GM19397 (cell line): ENCODE results near the gene DSCAM.

Source experiments
- ATAC-seq: cut with Tn5 transposase; IDR thresholded peaks from one replicate; pipeline ENCODE4 v1.9.1; 2021; ENCODE audit warnings: mild to moderate bottlenecking, moderate library complexity; ENCODE audit not compliant: unreplicated experiment

DSCAM gene

GRCh38 chr21:40153351-40153750, 693.6 kb downstream of the DSCAM start:
- no peak for ATAC-seq

- ATAC-seq, result no peak
Observed at GRCh38 chr21:40152476-40152875, 694.5 kb downstream of the DSCAM start.

DNA sequence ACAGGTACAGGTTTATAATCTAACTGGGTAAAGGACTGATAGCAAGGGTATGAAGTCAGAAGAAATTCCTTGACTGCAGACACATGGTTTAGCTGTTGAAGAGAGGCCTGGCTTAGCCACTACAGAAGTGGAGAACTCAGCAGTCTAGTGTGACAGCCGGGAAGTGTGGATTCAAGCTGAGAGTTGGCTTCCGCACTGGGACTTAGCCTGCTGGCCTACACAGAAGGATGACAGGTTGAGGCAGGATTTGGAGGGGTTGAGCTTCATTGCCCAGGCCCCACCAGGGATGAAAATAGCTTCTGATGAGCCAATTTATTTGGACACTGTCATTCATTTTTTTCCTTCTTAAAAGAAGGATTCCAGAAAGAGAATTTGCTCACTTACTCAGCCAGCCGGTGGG, 695.3 kb downstream of the DSCAM start:
- ATAC-seq, result no peak

GRCh38 chr21:40146216-40146837, 700.6 kb downstream of the DSCAM start:
- ATAC-seq, result no peak

DNA sequence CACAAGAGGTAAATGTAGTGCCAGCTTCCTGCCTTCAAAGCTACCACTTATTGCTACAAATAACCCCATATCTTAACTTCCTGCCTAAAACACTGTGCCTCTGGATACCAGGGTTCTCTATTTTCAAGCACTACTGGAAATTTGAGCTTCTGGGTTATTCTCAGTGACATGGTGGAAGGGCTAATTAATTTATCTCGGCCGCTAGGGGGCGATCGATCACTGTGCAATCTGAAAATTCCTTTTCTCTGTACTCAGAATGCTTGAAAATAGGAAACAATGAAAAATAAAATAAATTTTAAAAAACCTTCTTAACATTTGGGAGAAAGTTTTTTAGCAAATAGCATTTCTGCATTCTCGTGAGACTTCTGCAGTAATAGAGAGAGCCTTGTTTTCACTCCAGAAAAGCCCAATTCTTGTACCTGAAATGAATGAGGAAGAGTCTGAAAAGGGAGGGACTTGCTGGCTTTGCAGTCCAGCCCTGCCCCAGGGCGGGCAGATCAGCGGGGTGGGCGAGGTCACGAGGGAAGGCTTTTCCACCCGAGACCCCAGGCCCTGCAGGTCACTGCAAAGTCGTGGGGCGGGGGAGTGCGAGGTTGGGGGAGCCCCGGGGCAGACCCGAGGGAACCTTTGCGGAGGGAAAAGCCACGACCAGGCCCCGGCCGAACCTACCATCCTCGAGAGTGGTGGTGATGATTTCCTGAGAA, 703.0 kb downstream of the DSCAM start:
- no peak for ATAC-seq

GRCh38 chr21:40141621-40142020, 705.3 kb downstream of the DSCAM start:
- no peak for ATAC-seq

DNA sequence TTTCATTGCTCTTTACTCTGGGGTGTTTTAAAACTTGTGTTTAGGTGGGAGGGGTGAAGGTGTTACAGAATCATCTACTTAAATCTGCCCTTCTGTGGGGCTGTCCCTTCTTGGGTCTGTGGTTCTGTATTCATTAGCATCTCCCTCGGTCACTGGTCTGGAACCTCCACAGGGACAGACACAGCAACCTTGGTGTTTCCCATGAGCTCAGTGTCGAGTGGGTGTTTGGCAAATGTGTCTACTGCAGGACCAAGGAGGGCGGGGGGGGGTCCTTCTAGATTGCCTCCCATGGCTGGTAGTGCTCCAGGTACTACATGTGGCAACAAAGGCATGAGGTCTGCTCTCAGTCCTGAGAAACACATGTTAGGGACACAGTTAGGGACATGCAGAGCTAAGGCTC, 706.3 kb downstream of the DSCAM start:
- no peak for ATAC-seq

DNA sequence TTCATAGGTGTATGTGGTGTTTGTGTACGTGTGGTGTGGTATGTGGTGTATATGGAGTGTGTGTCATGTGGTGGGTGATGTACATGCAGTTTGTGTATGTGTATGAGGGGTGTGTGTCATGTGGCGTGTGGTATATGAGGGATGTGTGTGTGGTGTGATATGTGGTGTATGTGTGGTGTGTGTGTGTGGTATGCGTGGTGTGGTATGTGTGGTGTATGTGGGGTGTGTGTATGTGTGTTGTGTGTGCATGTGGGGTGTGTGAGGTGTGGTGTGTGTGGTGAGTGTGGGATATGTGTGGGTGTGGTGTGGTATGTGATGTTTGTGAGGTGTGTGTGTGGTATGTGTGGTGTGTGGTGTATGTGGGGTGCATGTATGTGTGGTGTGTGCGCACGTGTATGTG, 707.3 kb downstream of the DSCAM start:
- ATAC-seq, result no peak

- no peak for ATAC-seq
Observed at GRCh38 chr21:40136571-40136970, 710.4 kb downstream of the DSCAM start.

DNA sequence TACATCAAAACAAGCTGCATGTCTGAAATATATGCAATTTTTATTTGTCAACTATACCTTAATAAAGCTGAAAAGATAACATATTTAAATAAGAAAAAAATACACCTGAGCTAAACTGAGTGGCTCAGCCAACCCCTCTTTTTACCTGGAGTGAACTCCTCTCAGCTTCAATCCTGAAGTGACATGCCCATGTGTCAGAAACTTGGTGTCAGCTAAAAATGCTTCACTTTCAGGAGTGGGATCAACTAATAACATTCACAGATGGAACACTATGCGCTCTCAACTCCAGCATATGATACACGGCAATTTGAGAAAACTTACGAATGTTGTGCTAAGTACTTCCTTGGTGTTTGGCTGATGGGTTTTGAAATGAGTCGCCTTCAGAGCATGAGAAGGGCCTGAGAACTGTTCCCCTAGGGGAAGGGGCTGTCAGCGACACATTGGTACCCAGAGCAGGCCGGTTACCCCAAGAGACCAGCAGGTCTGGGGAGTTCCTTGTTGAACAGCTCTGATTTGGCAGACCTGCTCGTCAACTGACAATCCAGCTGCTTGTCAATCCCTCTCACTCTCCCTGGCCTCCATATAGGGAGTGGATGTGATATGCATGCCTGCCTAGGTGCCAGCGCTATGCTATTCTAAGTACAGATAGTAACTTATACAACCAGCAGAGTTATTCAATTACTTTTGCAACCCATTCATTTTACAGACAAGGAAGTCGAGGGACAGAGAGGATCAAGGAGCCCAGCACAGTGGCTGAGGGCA, 712.0 kb downstream of the DSCAM start:
- no peak for ATAC-seq

GRCh38 chr21:40130476-40130875, 716.5 kb downstream of the DSCAM start:
- no peak for ATAC-seq

DNA sequence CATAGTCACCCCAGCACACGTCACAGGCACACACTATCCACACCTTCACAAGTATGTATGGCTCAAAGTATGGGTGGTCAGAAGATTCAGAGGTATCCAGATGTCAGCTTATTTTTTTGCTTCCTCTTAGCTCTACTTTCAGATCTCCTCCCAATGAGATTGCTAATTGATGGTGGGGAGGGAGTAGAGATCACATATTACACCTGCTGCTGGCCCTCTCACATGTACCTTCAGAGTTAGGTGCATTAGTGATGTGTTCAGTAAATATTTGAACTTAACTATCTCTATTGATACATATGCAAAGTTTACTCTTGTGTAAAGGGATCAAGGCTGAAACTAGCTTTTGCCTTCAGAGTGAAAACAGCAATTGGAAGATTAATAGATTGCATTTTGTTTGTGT, 717.1 kb downstream of the DSCAM start:
- no peak for ATAC-seq

DNA sequence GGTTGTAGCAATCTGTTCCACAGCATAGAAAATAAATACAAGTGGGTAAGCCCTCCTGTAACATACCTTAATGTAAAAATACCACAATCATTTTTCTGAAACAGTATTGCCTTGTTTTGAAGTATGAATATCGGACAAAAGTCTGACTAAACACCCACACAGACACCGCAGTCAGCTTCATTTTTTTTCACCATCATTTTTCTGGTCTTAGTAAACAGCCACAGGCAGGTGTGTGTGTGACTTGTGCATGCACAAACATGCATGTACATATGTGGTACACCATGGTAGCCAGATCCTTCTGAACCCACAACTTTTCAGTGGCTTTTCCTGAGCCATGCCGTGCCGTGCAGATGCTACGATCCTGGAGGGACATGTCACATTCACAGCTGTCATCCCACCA, 718.1 kb downstream of the DSCAM start:
- no peak for ATAC-seq

DNA sequence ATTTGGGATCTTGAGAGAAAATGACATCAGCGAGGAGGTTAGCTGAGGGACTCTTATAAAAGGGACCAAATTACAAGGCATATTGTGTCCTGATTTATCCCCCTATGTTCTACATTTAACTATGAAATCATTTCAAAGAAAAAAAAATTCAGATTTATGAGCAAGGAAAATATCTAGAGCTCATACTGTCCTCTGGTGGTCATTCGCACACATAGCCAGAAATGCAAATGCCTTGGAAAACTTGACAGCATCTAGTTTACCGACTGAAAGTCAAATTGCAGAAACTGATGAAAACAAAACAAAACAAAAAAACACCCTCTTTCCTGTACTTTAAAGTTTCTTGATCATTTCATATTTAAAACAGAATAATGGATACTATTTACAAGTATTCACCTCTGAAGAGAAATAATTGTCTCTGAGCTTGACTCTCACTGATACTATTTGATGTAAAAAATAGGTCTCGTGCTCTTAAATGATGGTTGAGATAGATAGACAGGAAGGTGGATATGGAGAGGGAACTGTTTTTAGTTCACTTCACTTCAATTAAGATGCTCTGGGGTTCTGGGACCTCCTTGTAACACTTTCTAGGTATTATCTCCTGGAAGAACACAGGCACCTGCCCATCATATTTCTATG, 725.9 kb downstream of the DSCAM start:
- ATAC-seq, result no peak

GRCh38 chr21:40118527-40118926, 728.4 kb downstream of the DSCAM start:
- ATAC-seq, result no peak

DNA sequence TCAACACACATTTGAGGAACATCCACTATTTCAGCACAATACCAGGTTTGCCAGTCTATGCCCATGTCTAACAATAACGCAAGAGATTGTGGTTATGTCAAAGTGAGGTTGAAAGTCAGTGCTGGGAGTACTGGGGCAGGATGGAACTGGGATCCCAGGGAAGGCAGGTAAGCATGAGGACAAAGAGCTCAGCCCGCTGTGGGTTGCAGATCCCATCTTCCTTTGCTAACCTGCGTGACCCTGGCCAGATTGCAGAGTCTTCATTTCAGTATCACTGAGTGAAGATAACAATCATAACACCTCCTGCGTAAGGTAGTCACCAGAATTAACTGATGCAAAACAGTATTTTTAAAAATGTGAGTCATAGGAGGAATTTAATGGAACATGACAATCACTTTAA, 729.7 kb downstream of the DSCAM start:
- no peak for ATAC-seq

- no peak for ATAC-seq
Observed at GRCh38 chr21:40115775-40116174, 731.2 kb downstream of the DSCAM start.

DNA sequence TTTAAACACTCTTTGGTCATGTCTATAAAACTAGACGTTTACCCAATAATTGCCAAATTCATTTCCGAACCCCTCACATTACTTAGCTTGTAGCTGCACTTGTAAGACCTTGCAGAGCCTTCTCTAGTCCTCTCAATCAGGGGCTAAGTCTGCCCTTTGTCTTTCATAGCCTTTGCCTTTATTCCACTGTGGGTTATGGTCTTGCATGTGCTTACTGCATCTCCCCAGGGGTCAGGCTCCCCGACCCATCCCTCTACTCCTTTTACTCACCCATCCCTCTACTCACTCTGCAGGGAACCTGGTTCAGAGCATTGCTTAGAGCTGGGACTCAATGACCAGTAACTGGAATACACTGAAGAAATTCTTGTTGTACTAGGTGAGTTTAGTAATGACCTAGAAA, 744.3 kb downstream of the DSCAM start:
- no peak for ATAC-seq

DNA sequence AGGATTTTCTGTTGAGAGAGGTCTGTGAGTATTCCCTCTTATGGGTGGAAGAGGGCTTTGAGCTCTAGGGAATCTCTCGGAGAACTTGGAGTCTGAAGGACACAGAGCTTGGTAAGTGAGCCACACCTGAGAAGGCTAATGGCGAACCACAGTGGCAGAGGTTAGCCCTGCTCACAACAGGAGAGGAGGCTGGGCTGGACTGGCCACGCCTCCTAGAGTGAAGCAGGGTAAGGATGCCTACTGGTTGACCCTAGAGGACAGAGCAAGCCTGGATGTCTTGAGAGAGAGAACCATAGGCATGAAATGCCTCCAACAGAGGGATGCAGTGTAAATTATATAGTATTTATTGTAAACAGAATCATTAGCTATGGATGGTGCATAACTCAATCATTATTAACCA, 747.1 kb downstream of the DSCAM start:
- no peak for ATAC-seq

DNA sequence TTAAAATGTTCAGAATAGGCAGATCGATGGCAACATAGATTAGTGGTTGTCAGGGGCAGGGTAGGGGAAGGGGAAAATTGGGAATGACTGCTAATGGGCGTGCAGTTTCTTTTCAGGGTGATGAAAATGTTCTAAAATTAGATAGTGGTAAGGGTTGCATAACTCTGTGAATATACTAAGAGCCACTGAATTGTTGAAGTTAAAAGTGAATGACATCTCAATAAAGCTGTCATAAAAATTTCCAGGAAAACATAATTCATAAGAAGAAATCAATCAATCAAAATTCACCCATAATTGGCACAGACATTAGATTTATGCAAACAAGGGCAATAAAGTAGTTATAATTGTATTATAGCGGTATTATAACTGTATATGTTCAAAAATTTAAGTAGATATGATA, 751.5 kb downstream of the DSCAM start:
- no peak for ATAC-seq

DNA sequence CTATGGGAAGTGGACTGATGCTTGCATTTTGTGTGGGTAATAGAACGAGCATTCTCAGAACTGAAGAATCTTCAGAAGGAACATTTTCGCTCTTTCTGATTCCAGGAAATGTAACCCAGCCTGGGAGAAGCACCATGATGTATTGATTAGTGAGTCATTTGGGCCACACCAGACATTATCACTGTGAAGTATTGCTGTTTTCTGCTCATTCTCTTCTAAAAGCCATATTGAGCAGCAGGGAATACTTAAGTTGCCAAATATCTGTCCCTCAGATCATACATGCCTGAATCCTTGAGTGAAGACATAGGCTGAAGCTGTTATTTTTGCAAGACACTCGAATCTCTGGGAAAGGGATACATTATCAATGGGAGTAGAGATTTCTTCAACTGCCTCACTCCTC, 766.6 kb downstream of the DSCAM start:
- ATAC-seq, result no peak

- ATAC-seq, result no peak
Observed at GRCh38 chr21:40074710-40075109, 772.2 kb downstream of the DSCAM start.
